Stimulated activated CD8-positive, alpha-beta memory T cell treated with anti-CD3 and anti-CD28 coated beads, Interleukin-2, amount 100 ng/mL, for 48 hours (primary cell): ENCODE data around the gene KIAA0930.
A peak's percentile ranks its signal among the peaks of the same experiment; 100 is the strongest.

Source experiments
- DNase-seq, 2 donors: peaks; one replicate each; pipeline ENCODE4 v3.0.0-alpha.2; 2020; ENCODE audit warnings: low read depth in 2 of 2

KIAA0930 gene

GRCh38 chr22:45172881-45173585 lies 67.7 kb downstream of the KIAA0930 start:
- DNase-seq: no peak

GRCh38 chr22:45171830-45172229 lies 68.9 kb downstream of the KIAA0930 start:
- no peak for DNase-seq

- DNase-seq: no peak
These were observed 70.9 kb downstream of the KIAA0930 start for GRCh38 chr22:45169591-45170466.

GRCh38 chr22:45166932-45167331 lies 73.8 kb downstream of the KIAA0930 start:
- DNase-seq: no peak

- no peak for DNase-seq
These were observed 76.2 kb downstream of the KIAA0930 start for GRCh38 chr22:45164270-45165088.

GRCh38 chr22:45163451-45164269 lies 77.0 kb downstream of the KIAA0930 start, which contains the start of gene NUP50:
TSS of gene NUP50 (plus strand) at chr22:45163925. CDS start at chr22:45168178, 4,253 bp downstream.
- DNase-seq: peak; percentile 95 to 96

GRCh38 chr22:45163099-45163450 lies 77.6 kb downstream of the KIAA0930 start:
- DNase-seq: no peak

GRCh38 chr22:45162531-45162930 lies 78.2 kb downstream of the KIAA0930 start:
- DNase-seq: no peak

GRCh38 chr22:45159652-45160462 lies 80.8 kb downstream of the KIAA0930 start:
- no peak for DNase-seq

GRCh38 chr22:45157907-45158306 lies 82.8 kb downstream of the KIAA0930 start:
- no peak for DNase-seq

- DNase-seq: no peak
These were observed 85.4 kb downstream of the KIAA0930 start for GRCh38 chr22:45155050-45155840.

- no peak for DNase-seq
These were observed 86.3 kb downstream of the KIAA0930 start for GRCh38 chr22:45154383-45154782.

- no peak for DNase-seq
These were observed 89.2 kb downstream of the KIAA0930 start for GRCh38 chr22:45151503-45151902.

GRCh38 chr22:45150139-45150538 lies 90.6 kb downstream of the KIAA0930 start:
- no peak for DNase-seq

GRCh38 chr22:45149671-45150070 lies 91.0 kb downstream of the KIAA0930 start:
- DNase-seq: no peak

GRCh38 chr22:45144916-45145315 lies 95.8 kb downstream of the KIAA0930 start:
- DNase-seq: no peak

GRCh38 chr22:45142376-45142775 lies 98.3 kb downstream of the KIAA0930 start:
- no peak for DNase-seq
